SK-N-SH treated with all-trans-retinoic acid at 6 μM for 48 hours (cell line): ENCODE results near the gene HHATL.

Source experiments
- ATAC-seq: fragments of 200-7000 bp; cut with Tn5 transposase; 3 replicates; pipeline ENCODE4 v1.9.1; 2020; ENCODE audit warnings: mild to moderate bottlenecking, moderate library complexity
- ARNTL ChIP-seq: fragments of 450-650 bp; formaldehyde crosslinking; IDR thresholded peaks from 2 replicates; pipeline ENCODE4 v1.5.0; 2020; ENCODE audit warnings: low read depth, mild to moderate bottlenecking, moderate library complexity, borderline replicate concordance
- BACH2 ChIP-seq: fragments of 250-450 bp; sonication (Bioruptor Pico); IDR thresholded peaks from 2 replicates; pipeline ENCODE4 v1.9.0; 2021; ENCODE audit warnings: mild to moderate bottlenecking, borderline replicate concordance
- CSDC2 ChIP-seq: fragments of 250-450 bp; sonication (Bioruptor Pico); IDR thresholded peaks from 2 replicates; pipeline ENCODE4 v1.5.0; 2020; ENCODE audit warnings: mild to moderate bottlenecking, moderate library complexity
- ESRRG ChIP-seq: fragments of 250-450 bp; sonication (Bioruptor Pico); IDR thresholded peaks from 2 replicates; pipeline ENCODE4 v1.6.1; 2021; ENCODE audit warnings: mild to moderate bottlenecking
- GLIS3 ChIP-seq: fragments of 250-450 bp; sonication (Bioruptor Pico); IDR thresholded peaks from 2 replicates; pipeline ENCODE4 v1.5.0; 2020; ENCODE audit warnings: mild to moderate bottlenecking, moderate library complexity
- ISL1 ChIP-seq: fragments of 250-450 bp; sonication (Bioruptor Pico); IDR thresholded peaks from 2 replicates; pipeline ENCODE4 v2.1.2; 2022; ENCODE audit warnings: mild to moderate bottlenecking, moderate library complexity
- OSR1 ChIP-seq: fragments of 250-450 bp; sonication (Bioruptor Pico); IDR thresholded peaks from 2 replicates; pipeline ENCODE4 v1.8.0; 2022; ENCODE audit warnings: moderate library complexity, mild to moderate bottlenecking, inconsistent platforms
- PPARA ChIP-seq: fragments of 250-450 bp; sonication (Bioruptor Pico); IDR thresholded peaks from 2 replicates; pipeline ENCODE4 v1.5.0; 2020; ENCODE audit warnings: mild to moderate bottlenecking, borderline replicate concordance
- SNAI2 ChIP-seq: fragments of 250-450 bp; sonication (Bioruptor Pico); IDR thresholded peaks from 2 replicates; pipeline ENCODE4 v1.5.0; 2020; ENCODE audit warnings: mild to moderate bottlenecking, moderate library complexity
- TCF4 ChIP-seq: fragments of 250-450 bp; sonication (Bioruptor Pico); IDR thresholded peaks from 2 replicates; pipeline ENCODE4 v1.8.0; 2021; ENCODE audit warnings: mild to moderate bottlenecking, moderate library complexity, borderline replicate concordance
- TOX ChIP-seq: fragments of 250-450 bp; sonication (Bioruptor Pico); IDR thresholded peaks from 2 replicates; pipeline ENCODE4 v1.8.0; 2021; ENCODE audit warnings: mild to moderate bottlenecking, moderate library complexity, borderline replicate concordance
- ZC3H10 ChIP-seq: fragments of 250-450 bp; sonication (Bioruptor Pico); IDR thresholded peaks from 2 replicates; pipeline ENCODE4 v1.5.1; 2021; ENCODE audit warnings: mild to moderate bottlenecking, moderate library complexity
- ZFP3 ChIP-seq: fragments of 250-450 bp; sonication (Bioruptor Pico); IDR thresholded peaks from 2 replicates; pipeline ENCODE4 v1.5.0; 2020; ENCODE audit warnings: mild to moderate bottlenecking, moderate library complexity
- ZFP30 ChIP-seq: fragments of 450-650 bp; formaldehyde crosslinking; IDR thresholded peaks from 2 replicates; pipeline ENCODE4 v1.5.0; 2022; ENCODE audit warnings: mild to moderate bottlenecking, moderate library complexity
- ZNF565 ChIP-seq: fragments of 450-650 bp; formaldehyde crosslinking; conservative IDR thresholded peaks from 2 replicates; pipeline ENCODE4 v1.5.0; 2020; ENCODE audit warnings: low read depth, mild to moderate bottlenecking, moderate library complexity
- ZNF70 ChIP-seq: fragments of 450-650 bp; formaldehyde crosslinking; IDR thresholded peaks from 2 replicates; pipeline ENCODE4 v1.5.0; 2020; ENCODE audit warnings: mild to moderate bottlenecking, moderate library complexity
- TF ChIP-seq, protein P1 (sequence below): fragments of 250-450 bp; sonication (Bioruptor Pico); IDR thresholded peaks from 2 replicates; pipeline ENCODE4 v1.5.0; 2020; ENCODE audit warnings: mild to moderate bottlenecking, moderate library complexity
- TF ChIP-seq, protein P2 (sequence below): fragments of 250-450 bp; sonication (Bioruptor Pico); IDR thresholded peaks from 2 replicates; pipeline ENCODE4 v1.8.0; 2021; ENCODE audit warnings: low read depth, mild to moderate bottlenecking, moderate library complexity, borderline replicate concordance
- TF ChIP-seq, protein P3 (sequence below): fragments of 250-450 bp; sonication (Bioruptor Pico); IDR thresholded peaks from 2 replicates; pipeline ENCODE4 v1.5.1; 2021; ENCODE audit warnings: mild to moderate bottlenecking, moderate library complexity
- TF ChIP-seq, protein P4 (sequence below): fragments of 250-450 bp; sonication (Bioruptor Pico); IDR thresholded peaks from 2 replicates; pipeline ENCODE4 v1.5.1; 2020; ENCODE audit warnings: low read depth, mild to moderate bottlenecking, moderate library complexity
- TF ChIP-seq, protein P5 (sequence below): fragments of 250-450 bp; sonication (Bioruptor Pico); IDR thresholded peaks from 2 replicates; pipeline ENCODE4 v1.8.0; 2020; ENCODE audit warnings: mild to moderate bottlenecking, moderate library complexity, borderline replicate concordance

HHATL gene

DNA sequence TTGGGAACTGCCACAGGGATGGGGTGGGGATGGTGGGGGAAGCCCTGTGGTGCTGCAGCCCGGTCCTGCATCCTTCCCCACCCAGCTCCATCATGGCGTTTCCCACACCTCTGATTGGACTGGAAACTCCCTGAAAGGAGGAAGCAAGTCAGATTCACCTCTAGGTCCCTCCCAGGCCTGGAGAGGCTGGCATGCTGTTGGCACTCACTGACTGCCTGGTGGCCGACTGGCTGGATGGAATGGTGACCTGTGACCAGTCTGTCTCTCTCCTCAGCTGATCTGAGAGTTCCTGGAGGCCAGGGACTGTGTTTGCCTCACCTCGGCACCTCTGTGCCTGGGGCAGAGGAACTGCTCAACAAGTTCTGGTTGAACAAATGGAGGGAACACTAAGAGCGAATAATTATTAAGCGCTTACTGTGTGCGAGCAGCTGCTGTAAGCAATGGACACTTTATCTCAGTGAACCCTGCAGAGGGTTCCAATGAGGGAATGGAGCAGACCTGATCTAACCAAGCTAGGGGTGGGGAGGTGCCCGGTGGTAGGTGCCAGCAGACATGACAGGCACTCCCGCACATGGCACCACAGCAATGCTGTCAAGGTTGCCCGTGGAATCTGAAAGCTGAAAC is 3.5 kb upstream of the HHATL start:
- ATAC-seq: no peak
- TF ChIP-seq ZNF565 (CRISPR knock-in tag): no peak
- TF ChIP-seq, protein P1, sequence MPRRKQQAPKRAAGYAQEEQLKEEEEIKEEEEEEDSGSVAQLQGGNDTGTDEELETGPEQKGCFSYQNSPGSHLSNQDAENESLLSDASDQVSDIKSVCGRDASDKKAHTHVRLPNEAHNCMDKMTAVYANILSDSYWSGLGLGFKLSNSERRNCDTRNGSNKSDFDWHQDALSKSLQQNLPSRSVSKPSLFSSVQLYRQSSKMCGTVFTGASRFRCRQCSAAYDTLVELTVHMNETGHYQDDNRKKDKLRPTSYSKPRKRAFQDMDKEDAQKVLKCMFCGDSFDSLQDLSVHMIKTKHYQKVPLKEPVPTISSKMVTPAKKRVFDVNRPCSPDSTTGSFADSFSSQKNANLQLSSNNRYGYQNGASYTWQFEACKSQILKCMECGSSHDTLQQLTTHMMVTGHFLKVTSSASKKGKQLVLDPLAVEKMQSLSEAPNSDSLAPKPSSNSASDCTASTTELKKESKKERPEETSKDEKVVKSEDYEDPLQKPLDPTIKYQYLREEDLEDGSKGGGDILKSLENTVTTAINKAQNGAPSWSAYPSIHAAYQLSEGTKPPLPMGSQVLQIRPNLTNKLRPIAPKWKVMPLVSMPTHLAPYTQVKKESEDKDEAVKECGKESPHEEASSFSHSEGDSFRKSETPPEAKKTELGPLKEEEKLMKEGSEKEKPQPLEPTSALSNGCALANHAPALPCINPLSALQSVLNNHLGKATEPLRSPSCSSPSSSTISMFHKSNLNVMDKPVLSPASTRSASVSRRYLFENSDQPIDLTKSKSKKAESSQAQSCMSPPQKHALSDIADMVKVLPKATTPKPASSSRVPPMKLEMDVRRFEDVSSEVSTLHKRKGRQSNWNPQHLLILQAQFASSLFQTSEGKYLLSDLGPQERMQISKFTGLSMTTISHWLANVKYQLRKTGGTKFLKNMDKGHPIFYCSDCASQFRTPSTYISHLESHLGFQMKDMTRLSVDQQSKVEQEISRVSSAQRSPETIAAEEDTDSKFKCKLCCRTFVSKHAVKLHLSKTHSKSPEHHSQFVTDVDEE (CRISPR knock-in tag): no peak
- no peak for TF ChIP-seq TOX (CRISPR knock-in tag)
- no peak for TF ChIP-seq ISL1 (CRISPR knock-in tag)
- no peak for TF ChIP-seq ZC3H10 (CRISPR knock-in tag)
- no peak for TF ChIP-seq SNAI2

DNA sequence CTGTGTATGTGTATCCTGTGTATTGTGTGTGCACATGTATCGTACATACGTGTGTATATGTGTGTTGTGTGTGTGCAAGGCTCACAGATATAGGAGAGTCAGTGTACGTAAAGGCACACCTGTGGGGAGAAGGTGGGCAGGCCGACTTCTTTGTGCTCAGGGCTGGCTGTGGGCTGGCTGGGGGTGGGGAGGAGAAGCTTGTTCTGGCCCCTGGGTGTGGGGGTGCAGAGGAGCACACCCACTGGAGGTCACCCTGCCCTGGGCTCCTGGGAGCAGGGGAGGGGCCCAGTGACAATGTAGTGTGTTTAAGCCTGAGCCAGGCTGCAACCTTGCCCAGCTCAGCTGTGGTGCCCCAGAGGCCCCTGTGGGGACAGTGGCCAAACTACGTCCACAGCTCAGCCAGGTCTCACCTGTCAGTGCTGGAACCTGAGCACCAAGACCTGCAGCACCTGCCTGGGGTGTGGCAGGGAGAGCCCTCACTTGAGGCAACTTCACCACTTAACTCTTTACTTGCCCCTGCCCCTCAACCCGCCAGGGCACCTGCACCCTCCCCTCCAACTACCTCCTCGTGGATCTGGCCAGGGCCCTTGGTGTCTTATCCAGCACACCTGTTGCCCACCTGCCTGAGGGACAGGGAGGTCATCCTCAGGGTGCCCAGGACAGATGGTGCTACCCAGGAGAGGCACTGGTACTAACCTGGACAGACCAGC is 2.6 kb upstream of the HHATL start:
- no peak for ATAC-seq
- TF ChIP-seq BACH2 (CRISPR knock-in tag) (no peak), PPARA (no peak), ISL1 (CRISPR knock-in tag) (no peak), ARNTL (CRISPR knock-in tag) (no peak), ZFP30 (CRISPR knock-in tag) (no peak), OSR1 (CRISPR knock-in tag) (no peak), ZNF565 (CRISPR knock-in tag) (no peak), ESRRG (no peak), ZFP3 (CRISPR knock-in tag) (no peak), ZNF70 (CRISPR knock-in tag) (no peak), CSDC2 (CRISPR knock-in tag) (no peak), TOX (CRISPR knock-in tag) (no peak), GLIS3 (CRISPR knock-in tag) (no peak), TCF4 (no peak)
- TF ChIP-seq, protein P2, sequence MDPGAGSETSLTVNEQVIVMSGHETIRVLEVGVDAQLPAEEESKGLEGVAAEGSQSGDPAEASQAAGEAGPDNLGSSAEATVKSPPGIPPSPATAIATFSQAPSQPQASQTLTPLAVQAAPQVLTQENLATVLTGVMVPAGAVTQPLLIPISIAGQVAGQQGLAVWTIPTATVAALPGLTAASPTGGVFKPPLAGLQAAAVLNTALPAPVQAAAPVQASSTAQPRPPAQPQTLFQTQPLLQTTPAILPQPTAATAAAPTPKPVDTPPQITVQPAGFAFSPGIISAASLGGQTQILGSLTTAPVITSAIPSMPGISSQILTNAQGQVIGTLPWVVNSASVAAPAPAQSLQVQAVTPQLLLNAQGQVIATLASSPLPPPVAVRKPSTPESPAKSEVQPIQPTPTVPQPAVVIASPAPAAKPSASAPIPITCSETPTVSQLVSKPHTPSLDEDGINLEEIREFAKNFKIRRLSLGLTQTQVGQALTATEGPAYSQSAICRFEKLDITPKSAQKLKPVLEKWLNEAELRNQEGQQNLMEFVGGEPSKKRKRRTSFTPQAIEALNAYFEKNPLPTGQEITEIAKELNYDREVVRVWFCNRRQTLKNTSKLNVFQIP (CRISPR knock-in tag): no peak
- TF ChIP-seq, protein P3, sequence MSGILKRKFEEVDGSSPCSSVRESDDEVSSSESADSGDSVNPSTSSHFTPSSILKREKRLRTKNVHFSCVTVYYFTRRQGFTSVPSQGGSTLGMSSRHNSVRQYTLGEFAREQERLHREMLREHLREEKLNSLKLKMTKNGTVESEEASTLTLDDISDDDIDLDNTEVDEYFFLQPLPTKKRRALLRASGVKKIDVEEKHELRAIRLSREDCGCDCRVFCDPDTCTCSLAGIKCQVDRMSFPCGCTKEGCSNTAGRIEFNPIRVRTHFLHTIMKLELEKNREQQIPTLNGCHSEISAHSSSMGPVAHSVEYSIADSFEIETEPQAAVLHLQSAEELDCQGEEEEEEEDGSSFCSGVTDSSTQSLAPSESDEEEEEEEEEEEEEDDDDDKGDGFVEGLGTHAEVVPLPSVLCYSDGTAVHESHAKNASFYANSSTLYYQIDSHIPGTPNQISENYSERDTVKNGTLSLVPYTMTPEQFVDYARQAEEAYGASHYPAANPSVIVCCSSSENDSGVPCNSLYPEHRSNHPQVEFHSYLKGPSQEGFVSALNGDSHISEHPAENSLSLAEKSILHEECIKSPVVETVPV: no peak
- TF ChIP-seq, protein P4, sequence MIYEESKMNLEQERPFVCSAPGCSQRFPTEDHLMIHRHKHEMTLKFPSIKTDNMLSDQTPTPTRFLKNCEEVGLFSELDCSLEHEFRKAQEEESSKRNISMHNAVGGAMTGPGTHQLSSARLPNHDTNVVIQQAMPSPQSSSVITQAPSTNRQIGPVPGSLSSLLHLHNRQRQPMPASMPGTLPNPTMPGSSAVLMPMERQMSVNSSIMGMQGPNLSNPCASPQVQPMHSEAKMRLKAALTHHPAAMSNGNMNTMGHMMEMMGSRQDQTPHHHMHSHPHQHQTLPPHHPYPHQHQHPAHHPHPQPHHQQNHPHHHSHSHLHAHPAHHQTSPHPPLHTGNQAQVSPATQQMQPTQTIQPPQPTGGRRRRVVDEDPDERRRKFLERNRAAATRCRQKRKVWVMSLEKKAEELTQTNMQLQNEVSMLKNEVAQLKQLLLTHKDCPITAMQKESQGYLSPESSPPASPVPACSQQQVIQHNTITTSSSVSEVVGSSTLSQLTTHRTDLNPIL (CRISPR knock-in tag): no peak

GRCh38 chr3:42704136-42704841 is 1.7 kb upstream of the HHATL start:
- no peak for ATAC-seq
- TF ChIP-seq TCF4: no peak
- TF ChIP-seq, protein P3: no peak
- TF ChIP-seq, protein P5, sequence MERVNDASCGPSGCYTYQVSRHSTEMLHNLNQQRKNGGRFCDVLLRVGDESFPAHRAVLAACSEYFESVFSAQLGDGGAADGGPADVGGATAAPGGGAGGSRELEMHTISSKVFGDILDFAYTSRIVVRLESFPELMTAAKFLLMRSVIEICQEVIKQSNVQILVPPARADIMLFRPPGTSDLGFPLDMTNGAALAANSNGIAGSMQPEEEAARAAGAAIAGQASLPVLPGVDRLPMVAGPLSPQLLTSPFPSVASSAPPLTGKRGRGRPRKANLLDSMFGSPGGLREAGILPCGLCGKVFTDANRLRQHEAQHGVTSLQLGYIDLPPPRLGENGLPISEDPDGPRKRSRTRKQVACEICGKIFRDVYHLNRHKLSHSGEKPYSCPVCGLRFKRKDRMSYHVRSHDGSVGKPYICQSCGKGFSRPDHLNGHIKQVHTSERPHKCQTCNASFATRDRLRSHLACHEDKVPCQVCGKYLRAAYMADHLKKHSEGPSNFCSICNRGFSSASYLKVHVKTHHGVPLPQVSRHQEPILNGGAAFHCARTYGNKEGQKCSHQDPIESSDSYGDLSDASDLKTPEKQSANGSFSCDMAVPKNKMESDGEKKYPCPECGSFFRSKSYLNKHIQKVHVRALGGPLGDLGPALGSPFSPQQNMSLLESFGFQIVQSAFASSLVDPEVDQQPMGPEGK (CRISPR knock-in tag): no peak
- TF ChIP-seq, protein P1 (CRISPR knock-in tag): no peak
- TF ChIP-seq SNAI2: no peak
- TF ChIP-seq, protein P4 (CRISPR knock-in tag): no peak
